GM18873 (cell line): ENCODE results near the gene HUS1B.
"Not testable (repeated sequence)": the region's sequence is repeated elsewhere in the genome, so short reads cannot be mapped to it uniquely, and the experiment has no call there.

ENCODE experiments used
- ATAC-seq: cut with Tn5 transposase; IDR thresholded peaks from one replicate; pipeline ENCODE4 v1.9.1; 2021; ENCODE audit warnings: mild to moderate bottlenecking, moderate library complexity, moderate number of reproducible peaks; ENCODE audit not compliant: unreplicated experiment, low FRiP score

HUS1B gene

GRCh38 chr6:680251-680650 lies 23.4 kb upstream of the HUS1B start:
- ATAC-seq, result no peak

GRCh38 chr6:679282-679681 lies 22.4 kb upstream of the HUS1B start:
- ATAC-seq, result no peak

GRCh38 chr6:678520-678919 lies 21.6 kb upstream of the HUS1B start:
- ATAC-seq, result no peak

- no peak for ATAC-seq
These were observed 21.0 kb upstream of the HUS1B start for GRCh38 chr6:677919-678318.

- no peak for ATAC-seq
These were observed 18.1 kb upstream of the HUS1B start for GRCh38 chr6:674956-675355.

GRCh38 chr6:674406-674805 lies 17.5 kb upstream of the HUS1B start:
- ATAC-seq, result no peak

GRCh38 chr6:667253-667927 lies 10.5 kb upstream of the HUS1B start:
- no peak for ATAC-seq

- ATAC-seq, result no peak
These were observed 8.7 kb upstream of the HUS1B start for GRCh38 chr6:665403-666267.

GRCh38 chr6:663788-664187 lies 6.9 kb upstream of the HUS1B start:
- ATAC-seq, result not testable (repeated sequence)

GRCh38 chr6:659716-660581 lies 3.0 kb upstream of the HUS1B start:
- no peak for ATAC-seq

GRCh38 chr6:658244-658643 lies 1.3 kb upstream of the HUS1B start:
- no peak for ATAC-seq

- ATAC-seq, result no peak
These were observed 843 bp upstream of the HUS1B start for GRCh38 chr6:657743-658142.

- ATAC-seq, result no peak
These were observed 2.8 kb downstream of the HUS1B start for GRCh38 chr6:654136-654535.

- no peak for ATAC-seq
These were observed 4.0 kb downstream of the HUS1B start for GRCh38 chr6:652865-653264.

- no peak for ATAC-seq
These were observed 6.8 kb downstream of the HUS1B start for GRCh38 chr6:650098-650497.

GRCh38 chr6:642805-643204 lies 14.1 kb downstream of the HUS1B start:
- no peak for ATAC-seq

GRCh38 chr6:641225-641985 lies 15.5 kb downstream of the HUS1B start:
- no peak for ATAC-seq

- ATAC-seq, result no peak
These were observed 20.4 kb downstream of the HUS1B start for GRCh38 chr6:636488-636887.

GRCh38 chr6:635233-635632 lies 21.7 kb downstream of the HUS1B start:
- ATAC-seq, result no peak

GRCh38 chr6:633611-634010 lies 23.3 kb downstream of the HUS1B start:
- no peak for ATAC-seq
